Epithelial cell of proximal tubule (primary cell): ENCODE data around the gene NDUFA12. TPM values are rescaled to one million over a fixed set of nuclear protein-coding genes. Genes with fewer than 3 reads are reported as not detected.

Source experiments
- DNase-seq: peaks from one replicate; pipeline ENCODE4 v3.0.0-alpha.2; 2011; ENCODE audit warnings: low read depth
- H3K4me3 ChIP-seq: 2 replicates; pipeline ENCODE4 v1.5.1; 2011; ENCODE audit warnings: low read depth, mild to moderate bottlenecking, low read length
- CTCF ChIP-seq: conservative IDR thresholded peaks from 2 replicates; pipeline ENCODE4 v1.5.1; 2012; ENCODE audit warnings: low read depth, mild to moderate bottlenecking, low read length
- total RNA-seq: library from RNA; depleted of rRNA; stranded (reverse); fragments of >200 nt; gene quantifications from 2 replicates; pipeline ENCODE4 v1.2.3, GENCODE V29; 2015

The NDUFA12 gene
- total RNA-seq, 1 donor from 2014 or later, result 193 TPM

- TF ChIP-seq CTCF, result no peak
- DNase-seq, result no peak
- no peak overlapping the region for H3K4me3 ChIP-seq
These were observed 73.7 kb downstream of the NDUFA12 start for GRCh38 chr12:94929780-94930179.

GRCh38 chr12:94925729-94926128, 77.8 kb downstream of the NDUFA12 start:
- no peak for DNase-seq
- TF ChIP-seq CTCF, result no peak
- H3K4me3 ChIP-seq, result no peak overlapping the region

GRCh38 chr12:94925206-94925605, 78.3 kb downstream of the NDUFA12 start:
- H3K4me3 ChIP-seq, result no peak overlapping the region
- no peak for DNase-seq
- no peak for TF ChIP-seq CTCF

GRCh38 chr12:94922561-94922960, 80.9 kb downstream of the NDUFA12 start:
- no peak for TF ChIP-seq CTCF
- no peak overlapping the region for H3K4me3 ChIP-seq
- no peak for DNase-seq

Other genes starting within 250 kb of the NDUFA12 start
- 31.2 and 43.4 TPM in 2 replicates for gene NR2C1, start 69.9 kb upstream of the NDUFA12 start, total RNA-seq
- gene FGD6, start 213.8 kb upstream of the NDUFA12 start, total RNA-seq, result 21.6 and 32.2 TPM in 2 replicates
- 69.1 and 99.4 TPM in 2 replicates for gene VEZT, start 214.1 kb upstream of the NDUFA12 start, total RNA-seq